ENCODE results near the gene CD79B.
A peak's percentile ranks its signal among the peaks of the same experiment; 100 is the strongest.

CD79B gene

DNA sequence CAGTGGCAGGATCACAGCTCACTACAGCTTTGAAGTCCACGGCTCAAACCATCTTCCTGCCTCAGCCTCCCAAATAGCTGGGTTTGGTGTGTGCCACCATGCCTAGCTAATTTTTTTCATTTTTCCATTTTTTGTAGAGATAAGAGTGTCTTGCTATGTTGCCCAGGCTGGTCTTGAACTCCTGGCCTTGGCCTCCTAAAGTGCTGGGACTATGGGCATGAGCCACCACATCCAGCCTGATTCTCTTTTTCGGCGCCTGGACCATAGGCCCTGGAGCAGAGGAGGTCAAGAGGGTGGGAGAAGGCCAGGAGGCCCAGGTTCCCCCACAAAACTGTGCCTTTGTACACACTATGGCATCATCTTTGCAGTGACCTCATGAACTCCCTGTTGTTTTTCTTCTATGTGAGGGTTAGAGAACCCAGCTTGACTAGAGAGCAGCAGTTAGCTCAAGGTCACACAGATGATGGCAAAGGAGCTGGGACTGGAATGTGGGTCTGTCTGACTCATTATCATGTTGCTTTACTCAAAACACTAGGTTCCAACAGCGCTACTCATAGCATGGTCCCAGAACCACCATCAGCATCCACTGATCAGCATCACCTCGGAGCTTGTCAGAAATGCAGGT, 24.3 kb upstream of the CD79B start:
- TF ChIP-seq MYC (IDR thresholded peaks at IDR 0.05; ENCODE audit: low read depth, low read length) (no peak), POLR2A (IDR thresholded peaks at IDR 0.05; ENCODE audit: extremely low read depth, insufficient read length) (no peak)
- TF ChIP-seq, protein P1, sequence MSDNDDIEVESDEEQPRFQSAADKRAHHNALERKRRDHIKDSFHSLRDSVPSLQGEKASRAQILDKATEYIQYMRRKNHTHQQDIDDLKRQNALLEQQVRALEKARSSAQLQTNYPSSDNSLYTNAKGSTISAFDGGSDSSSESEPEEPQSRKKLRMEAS (IDR thresholded peaks at IDR 0.05; ENCODE audit: low read depth, low read length): no peak
- TF ChIP-seq, protein P2, sequence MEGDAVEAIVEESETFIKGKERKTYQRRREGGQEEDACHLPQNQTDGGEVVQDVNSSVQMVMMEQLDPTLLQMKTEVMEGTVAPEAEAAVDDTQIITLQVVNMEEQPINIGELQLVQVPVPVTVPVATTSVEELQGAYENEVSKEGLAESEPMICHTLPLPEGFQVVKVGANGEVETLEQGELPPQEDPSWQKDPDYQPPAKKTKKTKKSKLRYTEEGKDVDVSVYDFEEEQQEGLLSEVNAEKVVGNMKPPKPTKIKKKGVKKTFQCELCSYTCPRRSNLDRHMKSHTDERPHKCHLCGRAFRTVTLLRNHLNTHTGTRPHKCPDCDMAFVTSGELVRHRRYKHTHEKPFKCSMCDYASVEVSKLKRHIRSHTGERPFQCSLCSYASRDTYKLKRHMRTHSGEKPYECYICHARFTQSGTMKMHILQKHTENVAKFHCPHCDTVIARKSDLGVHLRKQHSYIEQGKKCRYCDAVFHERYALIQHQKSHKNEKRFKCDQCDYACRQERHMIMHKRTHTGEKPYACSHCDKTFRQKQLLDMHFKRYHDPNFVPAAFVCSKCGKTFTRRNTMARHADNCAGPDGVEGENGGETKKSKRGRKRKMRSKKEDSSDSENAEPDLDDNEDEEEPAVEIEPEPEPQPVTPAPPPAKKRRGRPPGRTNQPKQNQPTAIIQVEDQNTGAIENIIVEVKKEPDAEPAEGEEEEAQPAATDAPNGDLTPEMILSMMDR (IDR thresholded peaks at IDR 0.05; ENCODE audit: low read depth, low read length): no peak
- H3K4me3 ChIP-seq (ENCODE audit: low read depth, low read length): no peak overlapping the region
- no peak for DNase-seq (ENCODE audit: low read depth)

DNA sequence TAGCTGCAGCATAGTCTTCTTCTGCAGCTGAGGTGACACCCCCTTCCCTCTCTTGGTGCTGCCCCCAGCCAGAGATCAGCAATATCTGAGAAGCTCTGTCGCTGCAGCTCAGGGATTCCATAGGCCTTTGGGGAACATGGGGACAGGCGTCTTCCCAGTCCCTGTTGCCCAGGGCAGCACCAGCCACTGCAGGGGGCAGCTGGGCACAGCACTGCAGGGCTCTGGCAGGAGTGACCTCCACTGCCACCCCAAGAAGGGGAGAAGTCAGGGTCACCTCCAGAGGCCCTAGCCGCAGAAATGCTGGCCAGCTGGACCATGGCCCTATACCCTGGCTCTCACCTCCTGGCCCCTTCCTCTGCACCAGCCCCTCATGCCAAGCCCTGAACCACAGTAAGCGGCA, 23.7 kb upstream of the CD79B start:
- TF ChIP-seq, protein P2 (IDR thresholded peaks at IDR 0.05; ENCODE audit: low read depth, low read length): no peak
- no peak for TF ChIP-seq MYC (IDR thresholded peaks at IDR 0.05; ENCODE audit: low read depth, low read length)
- no peak for TF ChIP-seq POLR2A (IDR thresholded peaks at IDR 0.05; ENCODE audit: extremely low read depth, insufficient read length)
- TF ChIP-seq, protein P1 (IDR thresholded peaks at IDR 0.05; ENCODE audit: low read depth, low read length): no peak
- no peak for DNase-seq (ENCODE audit: low read depth)
- H3K4me3 ChIP-seq (ENCODE audit: low read depth, low read length): no peak overlapping the region

DNA sequence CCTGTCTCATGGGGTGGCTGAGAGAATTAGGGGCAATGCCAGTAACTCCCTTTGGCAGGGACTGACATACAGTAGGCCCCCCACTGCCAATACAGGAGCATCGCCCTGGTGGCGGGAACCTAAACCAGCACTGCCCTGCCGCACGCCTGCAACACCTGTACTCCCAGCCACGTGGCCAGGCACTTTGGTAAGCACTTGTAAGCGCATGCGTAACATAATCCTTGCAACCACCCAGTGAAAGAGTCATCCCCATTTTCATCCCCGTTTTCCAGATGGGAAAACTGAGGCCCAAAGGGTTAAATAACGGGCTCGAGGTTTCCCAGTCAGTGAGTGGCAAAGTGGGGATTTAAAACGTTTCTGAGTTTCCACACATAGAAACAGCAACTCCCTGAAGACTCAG, 23.1 kb upstream of the CD79B start:
- no peak for DNase-seq (ENCODE audit: low read depth)
- H3K4me3 ChIP-seq (ENCODE audit: low read depth, low read length): no peak overlapping the region
- no peak for TF ChIP-seq POLR2A (IDR thresholded peaks at IDR 0.05; ENCODE audit: extremely low read depth, insufficient read length)
- no peak for TF ChIP-seq MYC (IDR thresholded peaks at IDR 0.05; ENCODE audit: low read depth, low read length)
- TF ChIP-seq, protein P1 (IDR thresholded peaks at IDR 0.05; ENCODE audit: low read depth, low read length): no peak
- TF ChIP-seq, protein P2 (IDR thresholded peaks at IDR 0.05; ENCODE audit: low read depth, low read length): no peak

DNA sequence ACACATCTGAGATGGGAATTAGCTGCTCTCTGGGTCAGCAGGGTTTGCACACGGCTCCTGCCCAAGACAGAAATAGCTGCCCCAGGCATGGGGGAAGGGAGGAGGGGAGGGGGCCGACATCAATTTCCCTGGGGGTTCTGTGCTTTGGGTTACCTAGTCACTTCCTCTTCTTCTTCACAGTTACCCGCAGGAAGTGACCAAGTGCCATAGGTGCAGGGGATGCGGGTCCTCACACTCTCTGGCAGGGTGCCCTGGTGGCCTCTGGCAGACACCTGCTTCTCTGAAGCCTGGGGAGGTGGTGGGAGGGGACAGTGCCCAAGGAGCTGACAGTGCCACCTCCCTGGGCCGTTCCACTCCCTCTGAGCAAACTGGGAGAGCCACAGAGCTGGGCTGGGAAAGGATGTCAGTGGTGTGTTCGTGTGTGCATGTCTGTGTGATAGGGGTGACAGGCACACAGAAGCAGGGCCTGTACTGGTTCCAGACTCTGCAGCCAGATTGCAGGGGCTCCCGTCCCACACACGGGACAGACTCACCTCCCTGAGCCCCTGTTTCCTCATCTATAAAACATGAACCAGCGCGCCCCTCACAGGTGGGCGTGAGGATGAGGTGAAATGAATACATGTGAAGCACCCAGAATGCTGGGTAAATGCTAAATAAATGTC, 22.4 kb upstream of the CD79B start:
- DNase-seq (ENCODE audit: low read depth): peak; percentile 67
- TF ChIP-seq, protein P2 (IDR thresholded peaks at IDR 0.05; ENCODE audit: low read depth, low read length): no peak
- TF ChIP-seq POLR2A (IDR thresholded peaks at IDR 0.05; ENCODE audit: extremely low read depth, insufficient read length): no peak
- TF ChIP-seq MYC (IDR thresholded peaks at IDR 0.05; ENCODE audit: low read depth, low read length): no peak
- TF ChIP-seq, protein P1 (IDR thresholded peaks at IDR 0.05; ENCODE audit: low read depth, low read length): no peak
- H3K4me3 ChIP-seq (ENCODE audit: low read depth, low read length): no peak overlapping the region

DNA sequence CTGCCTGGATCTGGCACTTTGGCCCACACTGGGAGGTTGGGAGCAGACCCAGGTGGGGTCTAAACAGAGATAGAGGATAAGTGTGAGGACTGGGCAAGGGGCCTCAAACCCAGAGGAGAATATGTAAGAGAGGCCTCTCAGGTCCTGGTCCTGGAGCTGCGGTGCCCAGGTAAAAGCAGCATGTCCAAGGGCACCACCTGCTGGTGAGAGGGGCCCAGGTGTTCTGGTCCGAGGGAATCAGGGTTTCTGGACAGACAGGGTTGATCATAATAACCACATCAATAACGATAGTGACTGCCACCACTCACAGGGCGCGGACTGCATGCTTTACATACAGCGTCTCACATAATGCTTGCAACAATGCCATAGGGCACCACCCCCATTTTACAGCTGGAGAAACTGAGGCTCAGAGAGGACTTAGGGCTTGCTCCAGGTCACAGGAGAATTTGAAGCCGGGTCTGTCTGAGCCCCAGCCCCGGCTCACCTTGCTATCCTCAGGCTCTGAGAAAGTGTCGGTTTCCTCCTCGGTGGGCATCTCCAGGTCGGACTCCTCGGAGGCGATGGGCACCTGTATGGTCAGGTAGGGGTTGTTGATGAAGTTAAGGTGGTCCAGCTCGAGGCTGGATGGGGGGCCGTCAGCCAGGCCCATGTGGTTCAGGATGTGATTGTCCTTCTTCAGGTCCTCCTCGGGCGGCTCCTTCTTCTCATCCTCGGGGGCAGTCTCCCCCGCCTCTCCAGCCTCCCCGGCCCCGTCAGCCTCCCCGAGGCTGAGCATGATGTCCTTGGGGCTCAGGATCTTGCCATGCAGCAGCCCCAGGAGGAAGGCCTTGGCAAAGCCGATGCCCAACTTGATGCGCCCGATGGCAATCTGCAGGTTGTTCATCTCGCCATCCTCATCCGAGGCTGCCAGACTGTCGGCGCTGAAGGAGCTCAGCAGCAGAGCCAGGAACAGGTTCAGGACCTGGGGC, 19.1 kb upstream of the CD79B start:
- H3K4me3 ChIP-seq (ENCODE audit: low read depth, low read length): no peak overlapping the region
- DNase-seq (ENCODE audit: low read depth): no peak
- TF ChIP-seq, protein P2 (IDR thresholded peaks at IDR 0.05; ENCODE audit: low read depth, low read length): peak; percentile 11
- TF ChIP-seq POLR2A (IDR thresholded peaks at IDR 0.05; ENCODE audit: extremely low read depth, insufficient read length) (no peak), MYC (IDR thresholded peaks at IDR 0.05; ENCODE audit: low read depth, low read length) (no peak)
- TF ChIP-seq, protein P1 (IDR thresholded peaks at IDR 0.05; ENCODE audit: low read depth, low read length): no peak

Data from NB4 (cell line).